Spleen (tissue), 11 donors: ENCODE measurements around the gene NHLRC3. TPM values are rescaled to one million over a fixed set of nuclear protein-coding genes. Genes with fewer than 3 reads are reported as not detected.

ENCODE experiments used
- DNase-seq: peaks from one replicate; pipeline ENCODE4 v3.0.0-alpha.2; 2020
- H3K27ac ChIP-seq, 8 donors: fragments of 200-600 bp; sonication (generic) in 7 of 8; 1 replicate in 4 of 8; 2 replicates in 4 of 8; pipeline versions ENCODE4 v1.5.0 to v1.8.0; 2016 to 2021; ENCODE audit warnings: inconsistent platforms in 4 of 8, mild to moderate bottlenecking in 4 of 8, moderate library complexity in 1 of 8
- H3K27me3 ChIP-seq, 7 donors: fragments of 200-600 bp; sonication (generic) in 6 of 7; replicated peaks in 1 of 7; 1 replicate in 4 of 7; 2 replicates in 3 of 7; pipeline versions ENCODE4 v1.5.0 to v1.8.0; 2016 to 2021; ENCODE audit warnings: inconsistent platforms in 3 of 7, mild to moderate bottlenecking in 1 of 7
- H3K36me3 ChIP-seq, 6 donors: fragments of 200-600 bp; sonication (generic) in 5 of 6; 1 replicate in 4 of 6; 2 replicates in 2 of 6; pipeline versions ENCODE4 v1.5.0 to v1.8.0; 2016 to 2021; ENCODE audit warnings: inconsistent platforms in 2 of 6
- H3K4me1 ChIP-seq, 6 donors: fragments of 200-600 bp; sonication (generic) in 5 of 6; 1 replicate in 3 of 6; 2 replicates in 3 of 6; pipeline versions ENCODE4 v1.5.0 to v1.8.0; 2016 to 2021; ENCODE audit warnings: inconsistent platforms in 3 of 6
- H3K4me3 ChIP-seq, 8 donors: fragments of 200-600 bp; sonication (generic) in 7 of 8; 1 replicate in 4 of 8; 2 replicates in 4 of 8; pipeline versions ENCODE4 v1.5.0 to v1.8.0; 2016 to 2021; ENCODE audit warnings: inconsistent platforms in 4 of 8, mild to moderate bottlenecking in 4 of 8, moderate library complexity in 2 of 8
- H3K9me3 ChIP-seq, 8 donors: fragments of 200-600 bp; sonication (generic) in 7 of 8; 1 replicate in 4 of 8; 2 replicates in 4 of 8; pipeline versions ENCODE4 v1.5.0 to v1.8.0; 2016 to 2021; ENCODE audit warnings: inconsistent platforms in 4 of 8
- POLR2A ChIP-seq, 3 donors: fragments of 450-650 bp; IDR thresholded peaks; one replicate each; pipeline ENCODE4 v1.5.1; 2017; ENCODE audit warnings: antibody characterized with exemption in 3 of 3, mild to moderate bottlenecking in 1 of 3
- POLR2AphosphoS5 ChIP-seq, 3 donors: sonication (generic); formaldehyde crosslinking; IDR thresholded peaks; one replicate each; pipeline ENCODE4 v1.5.1; 2017; ENCODE audit warnings: antibody characterized with exemption in 3 of 3
- WGBS, 5 donors: extraction: QIAGEN DNeasy Blood & Tissue Kit in 3 of 5; methylation state at CpG; one replicate each; pipeline versions ENCODE4 v1.1.5 to v1.1.7; 2013 to 2018; 5-methylcytosine and 5-hydroxymethylcytosine counted together
- intact Hi-C: fragments of 100-400 bp; cut with DNase I; formaldehyde crosslinking; loops from one replicate; pipeline ENCODE4 v1.15.0; 2023; ENCODE audit warnings: low total_unique reads
- polyA plus RNA-seq, 3 donors: library from polyadenylated mRNA; stranded (reverse); fragments of 200-250 nt; gene quantifications; one replicate each; pipeline ENCODE4 v1.2.1, GENCODE V29; 2013
- total RNA-seq, 7 donors: library from RNA; depleted of rRNA in 3 of 7; stranded (reverse); fragments of >200 nt in 3 of 7; fragmentation: NEBNext Ultra II Directional in 4 of 7; extraction: Animal tissue kit (Norgen Biotek cat#: 25700) in 4 of 7; gene quantifications; one replicate each; pipeline versions ENCODE4 v1.1.0 to v1.2.1, GENCODE V29; 2016 to 2021
- TF ChIP-seq, protein P1 (sequence below), 11 experiments: fragments of 200-600 bp in 7 of 11; fragments of 450-650 bp in 4 of 11; sonication (generic) in 4 of 11; IDR thresholded peaks in 8 of 11; conservative IDR thresholded peaks in 3 of 11; 1 replicate in 7 of 11; 2 replicates in 4 of 11; pipeline versions ENCODE4 v1.4.0 to v1.8.0; 2016 to 2021; ENCODE audit warnings: antibody characterized with exemption in 11 of 11, inconsistent platforms in 4 of 11, mild to moderate bottlenecking in 1 of 11
- donor health status: healthy with polysubstance abuse.
- donor health status: DM: no; HTN: no; CAD: no; lungs with moderate emphysema.
- donor health status: DM: no; HTN: no; CAD: no.
- donor health status: Bipolar disorder and iron deficiency.
- donor health status: healthy.
- donor health status: DM: no; HTN: no; CAD: no.
- donor health status: DM: yes; HTN: yes; CAD: no.

The NHLRC3 gene
- total and polyA plus RNA-seq, 10 donors: 10.1 to 51.7 (median 35.5) TPM

DNA sequence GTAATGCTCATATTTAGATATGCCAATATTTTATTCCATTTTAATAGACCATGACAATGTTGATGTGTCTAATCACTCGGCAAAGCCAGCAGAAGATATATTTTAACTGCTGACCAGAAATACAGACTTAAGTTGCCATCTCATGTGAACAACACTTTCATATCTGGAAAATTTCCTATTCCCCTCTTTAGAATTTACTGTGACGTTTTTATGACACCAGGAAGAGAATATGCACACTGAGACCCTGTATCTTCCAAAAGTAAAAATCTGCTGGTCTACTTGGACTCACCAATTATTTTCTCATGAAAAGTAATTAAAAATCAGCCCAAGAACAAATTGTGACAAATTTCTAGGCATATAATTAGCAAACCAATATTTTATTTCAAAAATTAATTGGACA lies 2.5 kb upstream of the NHLRC3 start:
- 28 to 35% (median 33%) methylated on average over 2 of the region's 2 CpGs for WGBS, 5 donors
- H3K4me1 ChIP-seq: peaks cover 31 to 85% (median 62%) of the 10 kb centered on the region in 6 donors

DNA sequence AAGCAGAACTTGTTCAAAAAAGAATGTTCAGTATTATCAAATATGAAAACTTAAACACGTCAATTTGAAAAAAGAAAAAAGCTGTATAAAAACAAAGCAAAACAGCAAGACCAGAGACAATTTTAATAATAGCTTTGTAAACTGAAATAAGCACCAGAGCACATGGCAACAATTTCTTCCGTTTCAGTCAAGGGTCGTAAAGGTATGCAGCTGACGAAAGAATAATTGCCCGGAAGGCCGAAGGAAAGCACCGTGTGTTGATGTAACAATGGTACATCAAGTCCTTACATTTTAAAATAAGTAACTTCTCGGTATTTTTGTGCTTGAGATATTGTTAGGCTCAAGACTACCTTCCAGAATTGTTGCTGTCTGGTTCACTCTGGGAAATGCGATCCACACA lies 2.0 kb upstream of the NHLRC3 start:
- intact Hi-C loops: no loop called here
- peaks cover 0 to 13% (median 0%) of the 10 kb centered on the region in 6 donors for H3K36me3 ChIP-seq
- no peak for DNase-seq
- H3K27me3 ChIP-seq: no peaks in the 10 kb centered on the region
- 1 to 2% (median 1%) methylated on average over 9 of the region's 9 CpGs for WGBS, 5 donors
- peak overlapping the region in 3 of 8 donors; percentile 15 to 34 (median 31) for H3K27ac ChIP-seq
- H3K4me1 ChIP-seq: peaks cover 31 to 88% (median 66%) of the 10 kb centered on the region in 6 donors
- TF ChIP-seq, protein P1, sequence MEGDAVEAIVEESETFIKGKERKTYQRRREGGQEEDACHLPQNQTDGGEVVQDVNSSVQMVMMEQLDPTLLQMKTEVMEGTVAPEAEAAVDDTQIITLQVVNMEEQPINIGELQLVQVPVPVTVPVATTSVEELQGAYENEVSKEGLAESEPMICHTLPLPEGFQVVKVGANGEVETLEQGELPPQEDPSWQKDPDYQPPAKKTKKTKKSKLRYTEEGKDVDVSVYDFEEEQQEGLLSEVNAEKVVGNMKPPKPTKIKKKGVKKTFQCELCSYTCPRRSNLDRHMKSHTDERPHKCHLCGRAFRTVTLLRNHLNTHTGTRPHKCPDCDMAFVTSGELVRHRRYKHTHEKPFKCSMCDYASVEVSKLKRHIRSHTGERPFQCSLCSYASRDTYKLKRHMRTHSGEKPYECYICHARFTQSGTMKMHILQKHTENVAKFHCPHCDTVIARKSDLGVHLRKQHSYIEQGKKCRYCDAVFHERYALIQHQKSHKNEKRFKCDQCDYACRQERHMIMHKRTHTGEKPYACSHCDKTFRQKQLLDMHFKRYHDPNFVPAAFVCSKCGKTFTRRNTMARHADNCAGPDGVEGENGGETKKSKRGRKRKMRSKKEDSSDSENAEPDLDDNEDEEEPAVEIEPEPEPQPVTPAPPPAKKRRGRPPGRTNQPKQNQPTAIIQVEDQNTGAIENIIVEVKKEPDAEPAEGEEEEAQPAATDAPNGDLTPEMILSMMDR (IDR thresholded peaks at IDR 0.05 in 8 of 11, conservative IDR thresholded peaks at IDR 0.05 in 3 of 11): no peak
- TF ChIP-seq POLR2A (IDR thresholded peaks at IDR 0.05) (no peak), POLR2AphosphoS5 (IDR thresholded peaks at IDR 0.05) (no peak)
- peak overlapping the region; percentile 55 to 98 (median 93) for H3K4me3 ChIP-seq
- H3K9me3 ChIP-seq: no peaks in the 10 kb centered on the region

More for the DNA sequence above, 2.5 kb upstream of the NHLRC3 start:
- no peaks in the 10 kb centered on the region for H3K9me3 ChIP-seq
- intact Hi-C loops: no loop called here
- DNase-seq: no peak
- no peaks in the 10 kb centered on the region for H3K27me3 ChIP-seq
- H3K4me3 ChIP-seq: peak overlapping the region in 7 of 8 donors; percentile 55 to 98 (median 92)
- H3K27ac ChIP-seq: peak overlapping the region in 1 of 8 donors; percentile 15
- TF ChIP-seq POLR2AphosphoS5 (IDR thresholded peaks at IDR 0.05): no peak
- TF ChIP-seq POLR2A (IDR thresholded peaks at IDR 0.05): no peak
- TF ChIP-seq, protein P1 (IDR thresholded peaks at IDR 0.05 in 8 of 11, conservative IDR thresholded peaks at IDR 0.05 in 3 of 11): no peak
- H3K36me3 ChIP-seq: peaks cover 0 to 17% (median under 1%) of the 10 kb centered on the region in 6 donors

DNA sequence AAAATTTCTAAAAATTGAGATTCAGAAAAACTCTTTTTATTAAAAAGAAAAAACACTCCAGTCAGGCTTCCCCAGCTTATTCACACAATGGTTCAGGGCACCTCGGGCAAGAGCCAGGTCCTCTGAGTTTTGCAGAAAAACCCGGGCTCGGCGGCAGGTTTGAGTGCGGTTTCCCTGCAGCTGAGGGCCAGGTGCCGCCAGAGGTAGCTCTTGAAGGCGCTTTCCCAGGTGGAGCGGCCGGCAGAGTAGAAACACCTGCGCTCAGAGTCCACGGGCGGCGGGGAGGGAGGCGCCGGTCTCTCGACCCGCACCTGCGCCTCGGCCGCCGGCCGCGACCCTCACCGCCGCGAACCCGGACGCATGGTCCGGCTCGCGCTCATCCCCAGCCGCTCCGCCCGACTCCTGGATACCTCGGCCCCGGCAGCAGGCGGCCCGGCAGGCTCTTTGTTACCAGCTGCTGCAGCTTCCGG lies 811 bp upstream of the NHLRC3 start:
- Histone ChIP-seq H3K4me3 (peak overlapping the region; percentile 55 to 98 (median 93)), H3K4me1 (peaks cover 31 to 88% (median 69%) of the 10 kb centered on the region in 6 donors), H3K9me3 (no peaks in the 10 kb centered on the region), H3K27me3 (no peaks in the 10 kb centered on the region), H3K27ac (peak overlapping the region; percentile 86 to 95 (median 92)), H3K36me3 (peaks cover 0 to 6% (median 0%) of the 10 kb centered on the region in 6 donors)
- WGBS, 5 donors: 0% methylated on average over 31 to 39 of the region's 39 CpGs
- DNase-seq: no peak
- intact Hi-C loops: no loop called here
- TF ChIP-seq, protein P1 (IDR thresholded peaks at IDR 0.05 in 8 of 11, conservative IDR thresholded peaks at IDR 0.05 in 3 of 11): no peak

DNA sequence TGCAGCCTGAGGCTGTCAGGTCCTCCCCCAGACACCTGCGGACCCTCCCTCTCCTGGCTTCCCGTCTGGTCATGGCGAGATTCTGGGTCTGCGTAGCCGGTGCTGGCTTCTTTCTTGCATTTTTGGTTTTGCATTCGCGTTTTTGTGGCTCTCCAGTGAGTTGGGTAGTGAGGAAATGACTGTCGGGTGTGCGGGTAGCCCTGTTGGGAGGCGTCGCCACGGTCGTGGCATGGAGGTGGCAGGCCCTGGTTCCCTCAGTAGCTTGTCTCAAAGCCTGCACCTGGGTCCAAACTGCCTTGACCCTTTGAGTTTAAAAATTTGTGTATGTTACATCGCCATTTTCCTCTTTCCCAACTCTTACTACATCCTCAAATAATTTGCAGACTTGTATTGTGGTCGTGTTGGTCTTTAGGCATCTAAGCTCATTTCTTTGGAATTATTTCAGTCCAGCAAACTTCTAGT lies 344 bp downstream of the NHLRC3 start:
- Histone ChIP-seq H3K27ac (peak overlapping the region; percentile 86 to 95 (median 92)), H3K4me3 (peak overlapping the region; percentile 55 to 98 (median 93)), H3K4me1 (peaks cover 31 to 80% (median 62%) of the 10 kb centered on the region in 6 donors), H3K36me3 (peaks cover 0 to 16% (median 0%) of the 10 kb centered on the region in 6 donors), H3K9me3 (no peaks in the 10 kb centered on the region), H3K27me3 (no peaks in the 10 kb centered on the region)
- TF ChIP-seq POLR2A (IDR thresholded peaks at IDR 0.05) (no peak), POLR2AphosphoS5 (IDR thresholded peaks at IDR 0.05) (peak in 1 of 3 donors; percentile 73)
- DNase-seq: no peak
- WGBS, 5 donors: 0 to 1% (median 0%) methylated on average over 15 of the region's 15 CpGs
- intact Hi-C loops: no loop called here
